Panc1 (cell line): ENCODE data around the gene SLC12A7.

ENCODE experiments used
- CTCF ChIP-seq: fragments of 450-650 bp; IDR thresholded peaks from 2 replicates; pipeline ENCODE4 v1.5.1; 2017; ENCODE audit warnings: mild to moderate bottlenecking
- POLR2AphosphoS5 ChIP-seq: IDR thresholded peaks from 2 replicates; pipeline ENCODE4 v1.6.1; 2012; ENCODE audit warnings: mild to moderate bottlenecking, low read depth, low read length, moderate library complexity
- REST ChIP-seq, 2 experiments: IDR thresholded peaks; 2 replicates each; pipeline ENCODE4 v1.6.1; 2011 to 2012; ENCODE audit warnings: low read depth in 2 of 2, control low read depth in 1 of 2, low read length in 1 of 2, mild to moderate bottlenecking in 1 of 2, moderate library complexity in 1 of 2; ENCODE audit not compliant: insufficient read depth in 1 of 2
- SIN3A ChIP-seq: IDR thresholded peaks from 2 replicates; pipeline ENCODE4 v1.6.1; 2012; ENCODE audit warnings: low read depth, mild to moderate bottlenecking, low read length, moderate library complexity, borderline replicate concordance; ENCODE audit not compliant: insufficient read depth
- TCF7L2 ChIP-seq: IDR thresholded peaks from 2 replicates; pipeline ENCODE4 v1.6.1; 2011; ENCODE audit warnings: mild to moderate bottlenecking, low read depth, low read length, inconsistent platforms

GRCh38 chr5:1085391-1085790 lies 26.5 kb downstream of the SLC12A7 start:
- TF ChIP-seq CTCF (no peak), POLR2AphosphoS5 (no peak), SIN3A (no peak), TCF7L2 (no peak), REST (IDR thresholded peaks at IDR 0.05; ENCODE audit: insufficient read depth in 1 of 2, low read depth in 2 of 2, low read length in 1 of 2) (no peak)
